Activated CD8-positive, alpha-beta memory T cell treated with anti-CD3 and anti-CD28 coated beads, Interleukin-2, amount 50 U/mL, for 48 hours (primary cell): Measurements from ENCODE around the gene NEK1.

Source experiments
- DNase-seq: peaks from one replicate; pipeline ENCODE4 v3.0.0-alpha.2; 2020

NEK1 gene

DNA sequence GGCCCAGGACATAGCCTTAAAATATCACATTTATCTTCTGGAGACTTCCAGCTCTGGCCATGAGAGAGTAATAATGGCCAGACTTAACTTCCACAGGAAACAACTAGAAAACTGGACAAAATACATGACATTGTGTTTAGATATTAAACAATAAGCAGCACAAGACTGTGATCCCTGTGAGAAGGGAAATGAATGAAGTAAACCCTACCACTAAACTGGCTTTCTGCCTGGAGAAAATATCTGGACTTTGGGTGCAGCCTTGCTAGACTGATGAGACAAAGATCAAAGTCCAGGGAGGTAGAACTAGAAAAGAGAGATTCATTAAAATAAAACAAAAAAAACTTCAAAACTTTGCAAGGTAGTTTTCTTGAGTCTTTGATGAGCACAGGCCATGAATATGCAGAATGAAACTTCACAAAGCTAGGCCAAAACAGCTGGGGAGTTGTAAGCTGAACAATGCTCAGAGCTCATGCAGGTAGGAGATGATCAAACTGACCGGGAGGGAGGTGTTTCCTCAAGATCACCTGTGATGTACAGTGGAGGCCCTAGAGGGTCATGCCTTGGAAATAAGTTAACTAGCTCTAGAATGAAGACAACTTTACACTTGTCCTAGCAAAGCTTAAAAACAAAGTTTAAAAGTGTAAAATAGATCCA is 194.6 kb downstream of the NEK1 start:
- DNase-seq, result no peak

DNA sequence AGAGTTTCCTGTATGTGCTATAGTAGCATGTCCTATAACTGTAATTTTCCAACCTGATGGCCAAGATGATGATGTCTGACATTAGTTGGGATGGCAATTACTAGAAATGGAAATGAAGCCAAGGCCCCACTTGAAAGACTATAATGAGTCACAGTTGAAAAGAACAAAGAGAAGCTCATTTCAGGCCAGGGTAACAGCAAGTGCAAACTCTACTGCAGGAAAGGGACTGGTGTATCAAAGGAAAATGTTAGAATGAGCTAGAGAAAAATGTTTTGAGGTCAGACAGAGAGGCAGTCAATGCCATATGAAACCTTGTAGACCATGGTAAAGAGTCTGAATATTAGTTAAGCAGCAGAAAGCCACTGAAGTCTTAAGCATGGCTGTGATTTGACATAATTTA is 195.4 kb downstream of the NEK1 start:
- DNase-seq, result no peak

DNA sequence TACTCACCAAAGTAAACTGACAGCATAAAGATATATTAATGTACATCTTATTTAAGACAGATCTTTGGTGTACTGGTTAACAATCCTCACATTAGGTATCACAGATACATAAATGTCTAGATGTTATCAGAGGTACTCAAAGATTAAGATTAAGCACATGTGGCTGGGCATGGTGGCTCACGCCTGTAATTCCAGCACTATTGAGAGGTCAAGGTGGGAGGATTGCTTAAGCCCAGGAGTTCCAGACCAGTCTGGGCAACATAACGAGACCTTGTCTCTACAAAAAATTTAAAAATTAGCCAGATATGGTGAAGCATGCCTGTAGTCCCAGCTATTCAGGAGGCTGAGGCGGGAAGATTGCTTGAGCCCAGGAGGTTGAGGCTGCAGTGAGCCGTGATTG is 195.9 kb downstream of the NEK1 start:
- DNase-seq, result no peak

DNA sequence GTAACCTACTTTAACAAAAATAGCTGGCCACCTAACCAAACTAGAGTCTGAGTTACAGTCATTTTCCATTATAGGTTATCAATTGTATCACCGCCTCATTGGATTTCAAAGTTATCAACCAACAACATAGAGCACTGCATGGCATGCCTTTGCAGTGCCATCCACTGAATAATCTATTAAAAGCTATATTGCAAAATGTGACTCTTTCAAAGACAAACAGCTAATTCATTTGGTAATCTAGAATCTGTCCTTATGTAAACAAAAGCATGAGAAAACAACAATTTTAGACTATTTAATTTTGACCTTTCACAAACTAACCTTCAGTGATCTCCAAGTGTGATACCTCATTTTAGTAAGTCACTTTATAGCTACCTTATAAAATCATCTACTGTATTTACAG is 197.5 kb downstream of the NEK1 start:
- no peak for DNase-seq

DNA sequence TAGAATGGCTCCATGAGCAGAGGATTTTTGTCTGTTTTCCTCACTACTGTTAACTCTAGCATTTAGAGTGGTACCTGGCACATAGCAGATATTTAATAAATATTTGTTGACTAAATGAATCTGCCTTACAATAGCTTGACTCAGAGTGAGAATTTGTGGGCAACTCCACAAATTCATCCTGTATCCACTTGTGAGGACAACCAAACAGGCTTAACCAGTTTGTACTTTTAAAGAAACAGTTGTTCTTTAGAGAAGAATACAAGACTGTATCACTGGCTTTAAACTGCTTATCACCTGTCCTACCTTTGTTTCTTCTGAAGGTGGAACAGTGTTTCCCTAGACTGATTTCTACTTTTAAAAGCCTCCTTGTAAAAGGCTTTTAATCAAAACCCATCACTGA is 200.3 kb downstream of the NEK1 start:
- DNase-seq, result no peak

DNA sequence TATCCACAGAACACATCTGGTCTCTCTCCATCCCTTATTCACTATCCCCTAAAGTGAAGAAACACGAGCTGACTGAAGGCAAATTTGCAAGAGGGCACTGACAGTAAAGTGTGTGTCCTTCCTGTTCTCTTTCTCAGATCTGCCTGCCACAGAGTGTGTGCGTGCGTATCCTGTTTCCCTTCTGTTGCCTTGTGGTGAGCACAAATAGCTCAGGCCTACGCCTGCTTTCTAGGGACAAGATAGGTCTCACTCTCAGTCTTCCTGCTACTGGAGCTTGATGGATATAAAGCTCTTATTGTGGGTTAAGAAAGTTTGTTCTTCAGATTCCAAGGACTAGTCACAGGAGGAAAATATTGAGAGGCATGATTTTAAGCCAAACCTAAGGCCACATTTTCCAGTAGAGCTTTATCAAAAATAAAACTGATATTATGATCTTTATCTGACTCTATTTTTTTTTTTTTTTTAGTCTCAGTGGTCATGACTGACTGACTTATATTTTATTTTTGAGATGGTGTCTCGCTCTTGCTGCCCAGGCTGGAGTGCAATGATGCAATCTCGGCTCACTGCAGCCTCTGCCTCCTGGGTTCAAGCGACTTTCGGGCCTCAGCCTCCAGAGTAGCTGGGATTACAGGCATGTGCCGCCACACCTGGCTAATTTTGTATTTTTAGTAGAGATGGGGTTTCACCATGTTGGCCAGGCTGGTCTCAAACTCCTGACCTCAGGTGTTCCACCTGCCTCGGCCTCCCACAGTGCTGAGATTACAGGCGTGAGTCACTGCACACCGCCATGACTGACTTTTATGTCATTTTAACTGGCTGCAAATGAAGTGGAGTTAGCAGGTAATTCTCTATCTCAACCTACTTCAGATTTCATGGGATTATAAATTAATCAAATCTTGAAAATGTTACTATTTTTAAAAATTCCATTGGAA is 201.3 kb downstream of the NEK1 start:
- peak; percentile 62 for DNase-seq

DNA sequence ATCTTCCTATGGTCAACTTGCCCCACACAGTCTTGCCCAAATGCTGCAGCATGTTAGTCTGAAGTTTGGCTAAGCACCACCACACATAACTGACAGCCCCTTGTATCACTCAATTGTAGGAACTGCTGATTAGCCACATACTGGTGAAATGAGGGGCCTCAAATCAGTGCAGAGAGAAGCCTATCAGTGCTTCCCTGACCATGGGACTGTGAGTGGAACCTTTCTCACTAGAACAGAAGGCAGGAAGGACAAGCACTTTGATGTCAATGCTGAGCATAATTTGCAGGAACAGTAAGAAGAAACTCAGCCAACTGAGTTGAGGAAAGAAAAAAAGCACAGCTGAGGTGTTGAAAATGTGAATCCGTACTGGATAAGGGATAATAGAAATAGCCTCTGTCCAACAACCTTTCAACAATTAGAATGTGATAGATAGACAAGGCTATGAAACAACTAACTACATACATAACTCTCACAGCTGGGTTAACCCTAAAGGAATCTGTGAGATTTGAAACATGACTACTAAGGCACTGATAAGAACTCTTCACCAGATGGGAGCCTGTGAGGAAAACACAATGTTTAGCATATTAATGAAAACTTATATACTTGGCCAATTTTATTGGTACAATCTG is 205.1 kb downstream of the NEK1 start:
- no peak for DNase-seq

DNA sequence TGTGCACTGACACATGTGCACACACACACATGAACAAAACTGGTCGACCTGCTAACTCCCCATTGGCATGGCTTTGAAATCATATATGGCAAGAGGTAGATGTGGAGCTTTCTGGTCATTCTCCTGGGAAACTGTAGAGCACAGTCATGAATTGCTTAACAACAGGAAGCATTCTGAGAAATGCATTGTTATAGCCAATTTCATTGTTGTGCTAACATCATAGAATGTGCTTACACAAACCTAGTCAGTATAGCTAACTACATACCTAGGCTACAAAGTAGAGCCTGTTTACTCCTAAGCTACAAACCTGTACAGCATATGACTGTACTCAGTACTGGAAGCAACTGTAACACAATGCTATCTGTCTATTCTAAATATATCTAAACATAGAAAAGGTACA is 207.4 kb downstream of the NEK1 start:
- no peak for DNase-seq

DNA sequence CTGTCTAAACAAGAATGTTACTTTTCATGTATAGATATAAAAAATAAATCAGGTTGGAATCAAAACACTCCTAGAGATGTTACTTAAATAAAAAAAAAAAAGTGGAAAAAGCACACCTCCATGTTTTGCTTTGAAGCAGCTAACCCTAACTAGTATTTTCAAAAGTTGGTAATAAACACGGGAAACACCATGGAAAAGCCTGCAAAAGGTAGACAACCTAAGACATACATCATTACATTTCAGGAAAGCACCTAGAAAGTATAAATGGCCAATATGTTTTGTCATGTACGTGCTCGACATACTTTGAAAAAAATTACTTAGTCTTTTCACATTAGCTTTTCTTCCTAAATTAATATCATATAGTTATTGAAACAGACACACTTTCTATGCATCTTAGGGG is 211.6 kb downstream of the NEK1 start:
- DNase-seq, result no peak

DNA sequence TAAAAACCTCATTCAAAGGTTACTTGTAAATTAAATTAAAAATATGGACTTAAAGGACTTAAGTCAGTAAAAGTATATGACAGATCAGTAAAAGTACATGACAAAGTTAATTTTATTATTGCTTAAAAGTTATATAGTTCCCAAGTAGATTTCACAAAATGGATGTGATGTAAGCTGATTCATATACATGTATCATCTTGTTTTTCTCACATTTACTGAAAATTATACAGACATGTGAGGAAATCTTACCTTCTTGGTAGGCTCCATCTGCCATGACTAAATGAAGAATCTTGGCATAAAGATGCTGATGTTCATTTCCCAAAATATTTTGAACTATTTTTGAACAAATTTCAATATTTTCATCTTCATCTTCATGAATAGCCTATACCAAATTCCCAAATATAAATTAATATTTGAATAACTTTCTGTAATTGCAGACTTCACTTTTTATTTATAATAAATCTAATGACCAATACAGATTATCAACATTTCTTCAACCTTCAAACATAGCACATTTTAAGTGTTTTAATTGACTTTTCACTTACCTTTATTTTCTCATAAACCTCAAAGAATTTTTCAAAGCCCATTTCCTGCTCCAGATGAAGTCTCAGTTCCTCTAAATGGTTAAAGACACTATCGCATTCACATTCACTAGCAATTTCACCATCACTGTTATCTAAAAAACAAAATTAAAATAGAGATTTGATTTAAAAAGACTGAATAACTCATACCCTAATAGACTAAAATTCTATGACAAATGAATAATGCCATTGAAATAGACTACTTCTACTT is 212.2 kb downstream of the NEK1 start:
- DNase-seq, result no peak

DNA sequence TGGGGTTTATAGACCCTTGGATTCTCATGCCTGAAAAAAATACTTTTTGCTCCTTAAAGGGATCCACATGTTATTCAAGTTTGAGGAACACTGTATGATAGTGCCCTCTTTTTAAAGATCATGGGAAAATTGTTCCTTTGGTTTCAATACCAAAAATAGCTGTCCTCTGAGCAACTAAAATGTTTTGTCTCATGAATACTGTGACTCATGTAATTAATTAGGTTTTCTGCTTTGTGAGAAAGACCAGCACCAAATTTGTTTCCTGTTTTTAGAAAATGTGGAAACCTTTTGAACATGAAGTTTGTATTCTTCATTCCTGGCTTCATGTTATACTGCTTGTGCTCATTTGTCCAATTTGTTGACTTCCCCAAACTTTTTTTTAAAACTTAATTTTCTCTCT is 214.1 kb downstream of the NEK1 start:
- DNase-seq, result no peak

DNA sequence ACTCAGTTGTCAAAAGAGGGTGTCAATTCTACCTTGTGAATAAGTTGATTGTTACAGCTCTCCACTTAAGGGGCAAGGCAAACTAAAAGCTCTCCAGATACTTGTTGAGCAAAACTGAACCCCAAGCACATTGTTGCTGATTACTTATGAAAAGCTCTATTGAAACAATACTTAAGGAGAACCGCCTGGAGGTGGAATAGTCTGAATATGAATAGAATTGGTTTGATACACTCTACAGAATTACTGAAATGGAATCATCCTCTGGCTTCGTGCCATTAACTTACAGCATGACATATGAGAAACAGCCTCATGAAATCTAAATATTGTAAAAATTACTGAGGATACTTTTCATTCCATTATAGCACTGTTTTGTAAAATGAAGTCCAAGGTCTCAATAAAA is 214.6 kb downstream of the NEK1 start:
- no peak for DNase-seq

DNA sequence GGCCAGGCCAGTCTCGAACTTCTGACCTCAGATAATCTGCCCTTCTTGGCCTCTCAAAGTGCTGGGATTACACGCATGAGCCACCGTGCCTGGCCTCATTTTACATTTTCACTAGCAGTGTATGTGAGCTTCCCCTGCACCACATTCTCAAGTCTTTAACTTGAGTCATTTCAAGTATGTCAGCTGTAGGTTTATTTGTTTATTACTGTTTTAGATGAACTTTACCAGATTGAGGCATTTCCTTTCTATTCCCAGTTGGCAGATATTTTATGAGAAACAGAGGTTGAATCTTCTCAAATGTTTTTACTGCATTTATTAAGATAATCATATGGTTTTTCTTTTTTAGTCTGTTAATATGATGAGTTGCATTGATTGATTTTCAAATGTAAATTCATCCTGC is 227.0 kb downstream of the NEK1 start:
- no peak for DNase-seq

DNA sequence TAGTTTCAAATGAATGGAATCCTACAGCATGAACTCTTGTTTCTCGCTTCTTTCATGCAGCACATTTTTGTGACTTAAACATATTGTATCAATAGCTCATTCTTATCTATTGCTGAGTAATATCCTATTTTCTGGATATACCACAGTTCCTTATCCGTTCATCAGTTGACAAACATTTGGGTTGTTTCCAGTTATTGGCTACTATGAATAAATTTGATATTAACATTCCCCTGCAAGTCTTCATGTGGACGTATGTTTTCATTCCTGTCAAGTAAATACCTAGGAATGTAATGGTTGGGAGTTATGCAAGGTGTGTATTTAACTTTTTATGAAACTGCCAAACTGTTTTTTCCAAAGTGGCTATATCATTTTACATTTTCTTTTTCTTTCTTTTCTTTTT is 227.6 kb downstream of the NEK1 start:
- DNase-seq, result no peak

DNA sequence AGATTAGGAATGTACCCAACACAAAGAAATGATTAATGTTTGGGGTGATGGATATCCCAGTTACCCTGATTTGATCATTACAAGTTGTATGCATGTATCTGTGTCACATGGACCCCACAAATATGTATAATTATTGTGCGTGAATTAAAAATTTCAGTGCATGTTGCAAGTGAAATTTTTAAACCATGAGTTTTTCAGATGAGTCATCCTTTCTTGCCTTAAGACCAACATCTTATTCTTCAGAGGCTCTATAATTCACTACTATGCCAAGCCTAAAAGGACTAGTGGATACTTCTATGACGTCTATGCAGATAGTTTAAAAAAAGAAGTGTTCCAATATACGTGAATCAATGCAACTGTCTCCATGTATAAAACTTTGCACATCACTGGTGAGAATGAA is 228.7 kb downstream of the NEK1 start:
- DNase-seq, result no peak

DNA sequence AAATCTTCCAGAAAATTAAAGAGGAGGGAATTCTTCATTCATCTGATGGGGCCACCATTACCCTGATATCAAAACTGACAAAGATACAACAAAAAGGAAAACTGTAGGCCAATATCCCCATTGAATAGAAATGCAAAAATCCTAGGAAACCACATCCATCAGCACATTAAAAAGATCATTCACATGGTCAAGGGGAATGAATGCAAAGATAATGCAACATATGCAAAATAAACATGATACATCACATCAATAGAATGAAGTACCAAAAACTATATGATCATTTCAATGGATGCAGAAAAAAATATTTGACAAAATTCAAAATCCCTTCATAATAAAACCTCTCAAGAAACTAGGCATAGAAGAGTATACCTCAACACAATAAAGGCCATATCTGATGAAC is 232.7 kb downstream of the NEK1 start:
- no peak for DNase-seq

DNA sequence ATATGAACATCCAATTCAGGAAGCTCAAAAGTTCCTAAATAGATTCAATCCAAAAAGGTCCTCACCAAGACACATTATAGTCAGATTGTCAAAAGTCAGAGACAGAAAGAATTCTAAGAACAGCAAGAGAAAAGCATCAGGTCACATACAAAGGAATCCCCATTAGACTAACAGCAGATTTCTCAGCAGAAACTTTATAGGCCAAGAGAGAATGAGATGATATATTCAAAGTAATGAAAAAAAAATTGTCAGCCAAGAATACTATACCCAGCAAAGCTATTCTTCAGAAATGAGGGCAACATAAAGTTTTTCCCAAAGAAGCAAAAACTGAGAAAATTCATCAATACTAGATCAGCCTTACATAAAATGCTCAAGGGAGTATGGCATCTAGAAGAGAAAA is 235.0 kb downstream of the NEK1 start:
- DNase-seq, result no peak

DNA sequence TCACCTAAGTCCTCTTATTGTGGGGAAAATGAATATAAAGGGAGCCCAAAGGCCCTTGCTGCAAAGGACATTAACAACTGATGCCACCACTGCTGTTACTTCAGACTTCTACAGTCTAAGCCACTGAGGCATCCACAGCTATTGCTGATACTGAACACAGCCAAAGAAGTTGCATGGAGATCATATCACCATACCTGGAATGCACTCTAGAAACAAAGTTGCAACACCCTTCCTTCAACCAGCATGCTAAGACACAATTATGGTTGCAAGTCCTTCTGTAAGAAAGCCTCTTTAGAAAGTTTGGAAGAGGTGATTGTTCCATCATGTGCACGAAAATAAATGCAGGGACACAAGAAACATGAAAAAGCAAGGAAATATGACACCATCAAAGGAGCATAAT is 236.0 kb downstream of the NEK1 start:
- no peak for DNase-seq

DNA sequence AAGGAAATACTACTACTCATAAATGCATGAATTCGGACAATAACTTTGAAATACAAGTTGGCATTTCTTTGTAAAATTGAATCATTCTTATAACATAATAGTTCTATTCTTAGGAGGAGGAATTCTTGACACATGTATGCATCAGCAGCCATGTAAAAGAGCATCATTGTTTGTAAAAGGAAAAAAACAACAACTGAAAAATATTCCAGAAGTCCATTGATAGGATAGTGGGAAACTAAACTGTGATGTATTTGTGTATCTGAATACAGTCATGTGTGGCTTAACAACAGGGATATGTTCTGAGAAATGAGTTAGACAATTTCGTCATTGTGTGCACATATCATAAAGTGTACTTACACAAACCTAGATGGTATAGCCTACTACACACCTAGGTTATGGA is 239.6 kb downstream of the NEK1 start:
- no peak for DNase-seq

DNA sequence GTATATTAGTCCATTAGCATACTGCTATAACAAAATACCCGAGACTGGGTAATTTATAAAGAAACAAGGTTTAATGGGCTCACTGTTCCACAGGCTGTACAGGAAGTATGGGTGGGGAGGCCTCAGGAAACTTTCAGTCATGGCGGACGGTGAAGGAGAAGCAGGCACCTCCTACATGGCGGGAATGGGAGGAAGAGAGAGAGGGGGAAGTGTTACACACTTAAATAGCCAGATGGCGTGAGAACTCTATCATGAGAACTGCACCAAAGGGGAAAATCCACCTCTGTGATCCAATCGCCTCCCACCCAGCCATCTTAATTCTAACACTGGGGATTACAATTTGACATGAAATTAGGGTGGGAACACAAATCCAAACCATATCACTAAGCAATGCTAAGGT is 242.7 kb downstream of the NEK1 start:
- DNase-seq, result no peak

DNA sequence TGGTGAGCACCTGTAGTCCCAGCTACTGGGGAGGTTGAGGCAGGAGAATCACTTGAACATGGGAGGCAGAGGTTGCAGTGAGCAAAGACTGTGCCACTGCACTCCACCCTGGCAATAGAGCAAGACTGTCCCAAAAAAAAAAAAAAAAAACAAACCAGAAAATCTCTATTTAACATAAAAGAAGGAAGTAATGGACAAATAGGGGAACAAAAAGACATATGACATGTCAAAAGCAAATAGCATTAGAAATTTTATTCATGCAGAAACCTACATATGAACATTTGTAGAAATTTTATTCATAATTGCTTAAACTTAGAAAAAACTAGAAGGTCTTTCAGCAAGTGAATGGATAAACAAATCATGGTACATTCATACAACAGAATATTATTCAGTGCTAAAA is 244.6 kb downstream of the NEK1 start:
- no peak for DNase-seq

DNA sequence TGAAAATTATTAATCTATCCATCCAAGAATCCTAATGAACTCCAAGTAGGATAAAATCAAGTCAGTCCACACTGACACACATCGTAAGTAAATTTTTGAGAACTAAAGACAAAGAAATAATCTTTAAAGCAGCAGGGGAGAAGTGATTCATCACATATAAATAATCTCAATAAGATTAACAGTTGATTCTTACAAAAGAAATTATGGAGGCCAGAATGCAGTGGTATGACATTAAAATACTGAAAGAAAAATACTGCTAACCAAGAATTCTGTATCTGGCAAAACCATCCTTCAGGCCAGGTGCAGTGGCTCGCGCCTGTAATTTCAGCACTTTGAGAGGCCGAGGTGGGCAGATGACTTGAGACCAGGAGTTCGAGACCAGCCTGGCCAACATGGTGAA is 245.6 kb downstream of the NEK1 start:
- no peak for DNase-seq

DNA sequence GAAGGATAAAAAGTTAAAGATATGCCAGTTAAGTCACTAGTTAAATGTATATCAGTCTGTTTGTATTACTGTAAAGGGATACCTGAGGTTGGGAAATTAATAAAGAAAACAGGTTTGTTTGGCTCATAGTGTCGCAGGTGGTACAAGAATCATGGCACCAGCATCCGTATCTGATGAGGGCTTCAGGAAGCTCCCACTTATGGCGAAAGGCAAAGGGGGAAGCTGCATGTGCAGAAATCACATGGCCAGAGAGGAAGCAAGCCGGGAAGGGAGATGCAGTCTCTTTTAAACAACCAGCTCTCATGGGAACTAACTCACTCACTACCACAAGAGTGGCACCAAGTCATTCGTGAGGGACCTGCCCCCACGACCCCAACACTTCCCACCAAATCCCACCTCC is 249.8 kb downstream of the NEK1 start:
- no peak for DNase-seq
